Right lobe of liver (tissue), 6 donors: ENCODE results near the gene LRRC59. TPM values are rescaled to one million over a fixed set of nuclear protein-coding genes. Genes with fewer than 3 reads are reported as not detected.

ENCODE experiments used
- ATAC-seq, 4 donors: fragments of 200-7000 bp; cut with Tn5 transposase; one replicate each; pipeline ENCODE4 v1.9.1; 2020; ENCODE audit warnings: mild to moderate bottlenecking in 4 of 4, moderate library complexity in 4 of 4
- DNase-seq, 3 donors: peaks; one replicate each; pipeline ENCODE4 v3.0.0-alpha.2; 2020
- H3K27ac ChIP-seq, 3 donors: fragments of 200-600 bp; one replicate each; pipeline ENCODE4 v1.8.0; 2022
- H3K27me3 ChIP-seq, 2 donors: fragments of 200-600 bp; one replicate each; pipeline ENCODE4 v1.8.0; 2022
- H3K36me3 ChIP-seq, 4 donors: fragments of 200-600 bp; sonication (generic) in 1 of 4; one replicate each; pipeline versions ENCODE4 v1.5.1 to v1.8.0; 2017 to 2022; ENCODE audit warnings: control low read depth in 1 of 4
- H3K4me1 ChIP-seq, 4 donors: fragments of 200-600 bp; sonication (generic) in 1 of 4; one replicate each; pipeline versions ENCODE4 v1.5.1 to v1.8.0; 2017 to 2022; ENCODE audit warnings: control low read depth in 1 of 4
- H3K4me3 ChIP-seq, 3 donors: fragments of 200-600 bp; one replicate each; pipeline ENCODE4 v1.8.0; 2022
- H3K9me3 ChIP-seq, 4 donors: fragments of 200-600 bp; sonication (generic) in 1 of 4; one replicate each; pipeline versions ENCODE4 v1.5.1 to v1.8.0; 2017 to 2022; ENCODE audit warnings: control low read depth in 1 of 4
- CTCF ChIP-seq, 4 donors: fragments of 200-600 bp in 3 of 4; fragments of 450-650 bp in 1 of 4; IDR thresholded peaks; one replicate each; pipeline versions ENCODE4 v1.5.1 to v1.8.0; 2016 to 2022; ENCODE audit warnings: antibody characterized with exemption in 4 of 4, mild to moderate bottlenecking in 2 of 4
- POLR2A ChIP-seq: fragments of 450-650 bp; IDR thresholded peaks from one replicate; pipeline ENCODE4 v1.6.1; 2017; ENCODE audit warnings: antibody characterized with exemption, mild to moderate bottlenecking
- WGBS: methylation state at CpG from one replicate; pipeline ENCODE4 v1.1.6; 2018; ENCODE audit warnings: low coverage, low lambda C conversion rate; ENCODE audit not compliant: insufficient coverage; ENCODE audit errors: missing lambda C conversion rate; 5-methylcytosine and 5-hydroxymethylcytosine counted together
- intact Hi-C, 2 donors: fragments of 100-400 bp; cut with DNase I; formaldehyde crosslinking; loops; one replicate each; pipeline versions ENCODE4 v1.11.2 to v1.14.1; 2022
- total RNA-seq, 6 experiments: library from RNA; depleted of rRNA in 2 of 6; stranded (reverse); fragments of >200 nt in 2 of 6; fragmentation: NEBNext Ultra II Directional in 3 of 6; extraction: Animal tissue kit (Norgen Biotek cat#: 25700) in 3 of 6; gene quantifications; one replicate each; pipeline versions ENCODE4 v1.1.0 to v1.2.4, GENCODE V29; 2016 to 2023
- donor health status: DM: no; HTN: yes; CAD: no.
- donor health status: DM: no; HTN: no; CAD: no.
- donor health status: DM: no; HTN: no; CAD: no.
- donor health status: DM: no; HTN: yes; CAD: no.
- donor health status: DM: no; HTN: yes; CAD: no.

The LRRC59 gene
- total RNA-seq, 6 experiments from 2014 or later: 36.0 to 125 (median 64.0) TPM

DNA sequence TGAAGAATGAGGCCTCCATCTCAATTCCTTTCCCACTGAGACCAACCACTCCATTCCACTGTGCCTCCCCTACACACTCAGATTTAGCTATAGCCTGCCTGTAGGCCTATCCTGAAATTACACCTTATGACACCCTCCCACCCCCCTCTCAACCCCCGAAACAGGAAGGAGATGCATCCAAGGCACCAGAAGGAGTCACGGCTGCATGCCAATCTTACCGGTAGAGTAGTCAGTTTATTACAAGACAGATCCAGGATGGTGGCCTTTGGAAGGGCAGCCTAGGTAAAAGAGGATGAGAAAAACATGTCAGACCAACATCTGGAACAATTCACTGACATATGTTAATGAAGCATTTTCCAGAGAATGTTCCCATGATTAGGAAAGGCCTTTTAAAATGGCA lies 2.6 kb downstream of the LRRC59 start:
- DNase-seq (no peak), ATAC-seq (no peak)
- intact Hi-C loops: no loop called here
- Histone ChIP-seq H3K36me3 (peaks cover 0 to 53% (median 34%) of the 10 kb centered on the region in 4 donors), H3K27me3 (no peaks in the 10 kb centered on the region), H3K27ac (no peak overlapping the region), H3K4me1 (peaks cover 0 to 22% (median 8%) of the 10 kb centered on the region in 4 donors), H3K4me3 (no peak overlapping the region), H3K9me3 (no peaks in the 10 kb centered on the region)
- WGBS: 13% methylated on average over 3 of the region's 3 CpGs
- TF ChIP-seq POLR2A (no peak), CTCF (IDR thresholded peaks at IDR 0.05) (no peak)

GRCh38 chr17:50393700-50394099 lies 3.6 kb downstream of the LRRC59 start:
- no peak for TF ChIP-seq POLR2A
- no peak for TF ChIP-seq CTCF (IDR thresholded peaks at IDR 0.05)
- Histone ChIP-seq H3K4me1 (peaks cover 0 to 22% (median 8%) of the 10 kb centered on the region in 4 donors), H3K27ac (no peak overlapping the region), H3K36me3 (peaks cover 0 to 63% (median 41%) of the 10 kb centered on the region in 4 donors), H3K4me3 (no peak overlapping the region), H3K9me3 (no peaks in the 10 kb centered on the region), H3K27me3 (no peaks in the 10 kb centered on the region)
- intact Hi-C loops: no loop called here
- DNase-seq (no peak), ATAC-seq (no peak)
- 81% methylated on average over 5 of the region's 5 CpGs for WGBS

DNA sequence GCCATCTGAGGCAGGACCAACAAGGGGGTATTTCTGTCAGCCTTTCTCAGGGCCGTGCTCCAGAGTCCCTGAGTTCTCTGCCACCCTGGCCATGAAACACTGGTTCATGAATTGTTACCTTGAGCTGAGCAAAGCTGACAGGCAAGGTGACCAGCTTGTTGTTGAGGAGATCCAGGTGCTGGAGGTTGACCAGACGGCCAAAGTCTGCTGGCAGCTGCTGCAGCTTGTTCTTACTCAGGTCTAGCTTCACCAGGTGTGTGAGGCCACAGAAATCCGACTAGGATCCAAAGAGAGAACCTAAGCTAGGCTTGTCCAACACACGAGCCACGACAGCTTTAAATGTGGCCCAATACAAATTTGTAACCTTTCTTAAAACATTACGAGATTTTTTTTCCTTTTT lies 4.7 kb downstream of the LRRC59 start:
- ATAC-seq: no peak
- no peak for TF ChIP-seq POLR2A
- no peak for TF ChIP-seq CTCF (IDR thresholded peaks at IDR 0.05)
- no peak overlapping the region for H3K4me3 ChIP-seq
- peaks cover 10 to 73% (median 51%) of the 10 kb centered on the region in 4 donors for H3K36me3 ChIP-seq
- no peaks in the 10 kb centered on the region for H3K27me3 ChIP-seq
- 46% methylated on average over 5 of the region's 6 CpGs for WGBS
- peaks cover 0 to 22% (median 8%) of the 10 kb centered on the region in 4 donors for H3K4me1 ChIP-seq
- no peak overlapping the region for H3K27ac ChIP-seq
- no peaks in the 10 kb centered on the region for H3K9me3 ChIP-seq
- intact Hi-C loops: no loop called here
- DNase-seq: no peak

- TF ChIP-seq CTCF (IDR thresholded peaks at IDR 0.05): no peak
- TF ChIP-seq POLR2A: no peak
- ATAC-seq: no peak
- Histone ChIP-seq H3K9me3 (no peaks in the 10 kb centered on the region), H3K27me3 (no peaks in the 10 kb centered on the region), H3K4me3 (no peak overlapping the region), H3K4me1 (peaks cover 0 to 4% (median 0%) of the 10 kb centered on the region in 4 donors), H3K27ac (no peak overlapping the region), H3K36me3 (peaks cover 13 to 94% (median 67%) of the 10 kb centered on the region in 4 donors)
- DNase-seq: no peak
- intact Hi-C loops: no loop called here
- 92% methylated on average over 4 of the region's 6 CpGs for WGBS
These were observed 7.8 kb downstream of the LRRC59 start for GRCh38 chr17:50389534-50389933.

DNA sequence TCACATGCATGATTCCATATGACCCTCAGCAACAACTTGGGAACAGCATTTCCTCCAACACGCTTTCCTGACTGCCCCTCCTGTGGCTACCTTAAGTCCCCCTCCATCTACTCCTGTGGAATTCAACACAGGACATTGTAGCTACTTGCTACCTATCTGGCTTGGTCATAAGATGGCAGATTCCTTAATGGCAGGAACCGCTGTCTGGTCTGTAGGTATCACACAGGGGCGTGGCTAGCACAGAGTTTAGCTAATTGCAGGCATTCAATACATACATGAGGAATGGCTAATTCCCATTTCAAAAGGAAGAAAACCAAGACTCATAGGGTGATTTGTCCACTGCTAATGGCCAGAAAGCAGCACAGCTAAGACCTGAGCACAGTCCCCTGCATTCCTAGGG lies 8.6 kb downstream of the LRRC59 start:
- Histone ChIP-seq H3K27me3 (no peaks in the 10 kb centered on the region), H3K4me3 (no peak overlapping the region), H3K4me1 (peaks cover 0 to 4% (median 0%) of the 10 kb centered on the region in 4 donors), H3K27ac (no peak overlapping the region), H3K9me3 (no peaks in the 10 kb centered on the region), H3K36me3 (peaks cover 13 to 94% (median 67%) of the 10 kb centered on the region in 4 donors)
- intact Hi-C loops: no loop called here
- no peak for ATAC-seq
- WGBS: 92% methylated on average over 2 of the region's 3 CpGs
- DNase-seq: no peak
- TF ChIP-seq CTCF (IDR thresholded peaks at IDR 0.05) (no peak), POLR2A (no peak)
